MM.1S (cell line): ENCODE data around the gene TIE1.

ENCODE experiments used
- CTCF ChIP-seq: fragments of 300-600 bp; sonication (generic); IDR thresholded peaks from 2 replicates; pipeline ENCODE4 v1.5.1; 2016; ENCODE audit warnings: antibody characterized with exemption, low read length, mixed read lengths
- EZH2 ChIP-seq: fragments of 300-600 bp; sonication (generic); optimal IDR thresholded peaks from 2 replicates; pipeline ENCODE3; 2017; ENCODE audit warnings: low read depth, mild to moderate bottlenecking, antibody characterized with exemption, low read length, mixed read lengths
- EZH2phosphoT487 ChIP-seq: fragments of 300-600 bp; sonication (generic); IDR thresholded peaks from 2 replicates; pipeline ENCODE4 v1.6.1; 2018; ENCODE audit warnings: antibody characterized with exemption, low read length

- TF ChIP-seq CTCF (no peak), EZH2phosphoT487 (no peak), EZH2 (no peak)
Measured at GRCh38 chr1:43293896-43294760, 6.7 kb upstream of the TIE1 start.
